Endothelial cell (in vitro differentiated cells): ENCODE measurements around the gene SINHCAF. TPM values are rescaled to one million over a fixed set of nuclear protein-coding genes. Genes with fewer than 3 reads are reported as not detected.

ENCODE experiments used
- DNase-seq: peaks from one replicate; pipeline ENCODE4 v3.0.0; 2021; ENCODE audit warnings: low spot score
- H3K27ac Mint-ChIP-seq: one replicate; pipeline ENCODE4 v1.8.0; 2021; ENCODE audit warnings: mixed read lengths, inconsistent platforms; ENCODE audit not compliant: unreplicated experiment
- H3K27me3 Mint-ChIP-seq: one replicate; pipeline ENCODE4 v1.8.0; 2021; ENCODE audit warnings: mild to moderate bottlenecking, moderate library complexity, mixed read lengths, inconsistent platforms; ENCODE audit not compliant: unreplicated experiment
- H3K36me3 Mint-ChIP-seq: one replicate; pipeline ENCODE4 v1.8.0; 2021; ENCODE audit warnings: mild to moderate bottlenecking, low read depth, mixed read lengths, inconsistent platforms; ENCODE audit not compliant: unreplicated experiment
- H3K4me1 Mint-ChIP-seq: one replicate; pipeline ENCODE4 v1.8.0; 2021; ENCODE audit warnings: mild to moderate bottlenecking, mixed read lengths, inconsistent platforms; ENCODE audit not compliant: unreplicated experiment
- H3K4me3 Mint-ChIP-seq: one replicate; pipeline ENCODE4 v1.8.0; 2021; ENCODE audit warnings: mild to moderate bottlenecking, mixed read lengths, inconsistent platforms; ENCODE audit not compliant: unreplicated experiment
- H3K9me3 Mint-ChIP-seq: one replicate; pipeline ENCODE4 v1.8.0; 2021; ENCODE audit warnings: mixed read lengths, inconsistent platforms; ENCODE audit not compliant: unreplicated experiment
- CTCF ChIP-seq: fragments of 200-600 bp; sonication (generic); IDR thresholded peaks from one replicate; pipeline ENCODE4 v1.5.0; 2021; ENCODE audit warnings: antibody characterized with exemption; ENCODE audit not compliant: unreplicated experiment
- total RNA-seq: library from RNA; stranded (reverse); fragmentation: NEBNext Ultra II Directional; extraction: Animal tissue kit (Norgen Biotek cat#: 25700); gene quantifications from one replicate; pipeline ENCODE4 v1.2.1, GENCODE V29; 2021; ENCODE audit not compliant: unreplicated experiment

Gene SINHCAF
- total RNA-seq, 1 donor from 2014 or later = 205 TPM

GRCh38 chr12:31298922-31299321, 27.0 kb downstream of the SINHCAF start:
- Mint-ChIP-seq H3K36me3 (peaks cover 29% of the 10 kb centered on the region), H3K9me3 (no peaks in the 10 kb centered on the region), H3K27ac (no peak overlapping the region), H3K4me3 (no peak overlapping the region), H3K4me1 (peaks cover 17% of the 10 kb centered on the region), H3K27me3 (no peaks in the 10 kb centered on the region)
- no peak for DNase-seq
- no peak for TF ChIP-seq CTCF

- no peak overlapping the region for H3K27ac Mint-ChIP-seq
- TF ChIP-seq CTCF = no peak
- DNase-seq = no peak
- no peaks in the 10 kb centered on the region for H3K9me3 Mint-ChIP-seq
- peaks cover 28% of the 10 kb centered on the region for H3K36me3 Mint-ChIP-seq
- H3K4me3 Mint-ChIP-seq = peak overlapping the region; percentile 11
- H3K4me1 Mint-ChIP-seq = peaks cover 16% of the 10 kb centered on the region
- no peaks in the 10 kb centered on the region for H3K27me3 Mint-ChIP-seq
Measured at GRCh38 chr12:31298515-31298910, 27.4 kb downstream of the SINHCAF start.

GRCh38 chr12:31297572-31298514, 28.1 kb downstream of the SINHCAF start:
- H3K4me1 Mint-ChIP-seq = peaks cover 10% of the 10 kb centered on the region
- TF ChIP-seq CTCF = no peak
- DNase-seq = no peak
- no peaks in the 10 kb centered on the region for H3K9me3 Mint-ChIP-seq
- H3K27me3 Mint-ChIP-seq = no peaks in the 10 kb centered on the region
- peak overlapping the region; percentile 11 for H3K4me3 Mint-ChIP-seq
- peak overlapping the region; percentile 10 for H3K27ac Mint-ChIP-seq
- peaks cover 28% of the 10 kb centered on the region for H3K36me3 Mint-ChIP-seq

GRCh38 chr12:31289441-31289840, 36.5 kb downstream of the SINHCAF start:
- Mint-ChIP-seq H3K27me3 (no peaks in the 10 kb centered on the region), H3K27ac (no peak overlapping the region), H3K4me3 (no peak overlapping the region), H3K36me3 (peaks cover 53% of the 10 kb centered on the region), H3K9me3 (no peaks in the 10 kb centered on the region), H3K4me1 (no peaks in the 10 kb centered on the region)
- no peak for DNase-seq
- TF ChIP-seq CTCF = no peak

- no peak overlapping the region for H3K27ac Mint-ChIP-seq
- no peak for DNase-seq
- no peaks in the 10 kb centered on the region for H3K4me1 Mint-ChIP-seq
- H3K9me3 Mint-ChIP-seq = no peaks in the 10 kb centered on the region
- no peak overlapping the region for H3K4me3 Mint-ChIP-seq
- no peak for TF ChIP-seq CTCF
- peaks cover 55% of the 10 kb centered on the region for H3K36me3 Mint-ChIP-seq
- no peaks in the 10 kb centered on the region for H3K27me3 Mint-ChIP-seq
Measured at GRCh38 chr12:31288381-31288780, 37.6 kb downstream of the SINHCAF start.
